ENCODE data around the gene NDUFAB1. TPM values are rescaled to one million over a fixed set of nuclear protein-coding genes. Genes with fewer than 3 reads are reported as not detected.

Gene NDUFAB1
- 86.8 and 90.1 TPM in 2 replicates for total RNA-seq

GRCh38 chr16:23595951-23596720 is at the start of gene NDUFAB1:
Gene NDUFAB1, minus strand, starts transcription at chr16:23596316. Its CDS starts 26 bp downstream, at chr16:23596290.

GRCh38 chr16:23640931-23641765 is 45.0 kb upstream of the NDUFAB1 start, which contains the start of the genes DCTN5 and PALB2:
Gene DCTN5, plus strand, starts transcription at chr16:23641466. Its CDS starts 77 bp downstream, at chr16:23641543.
Gene PALB2, minus strand, starts transcription at chr16:23641310. Its CDS starts 153 bp downstream, at chr16:23641157.

GRCh38 chr16:23556881-23557778 is 39.0 kb downstream of the NDUFAB1 start, which contains the start of the genes EARS2 and UBFD1:
Gene EARS2, minus strand, starts transcription at chr16:23557350. Its CDS starts 7 bp downstream, at chr16:23557343.
Gene UBFD1, plus strand, starts transcription at chr16:23557727. Its CDS starts 16 bp downstream, at chr16:23557743.

Other genes starting within 250 kb of the NDUFAB1 start
- gene COG7, start 143.1 kb downstream of the NDUFAB1 start, total RNA-seq: 11.0 and 17.8 TPM in 2 replicates
- 17.8 and 22.9 TPM in 2 replicates for gene GGA2, start 85.8 kb downstream of the NDUFAB1 start, total RNA-seq
- gene EARS2, start 39.0 kb downstream of the NDUFAB1 start, total RNA-seq: 23.7 and 32.0 TPM in 2 replicates
- gene UBFD1, start 38.6 kb downstream of the NDUFAB1 start, total RNA-seq: 85.2 and 122 TPM in 2 replicates
- 4.7 and 14.6 TPM in 2 replicates for gene PALB2, start 45.0 kb upstream of the NDUFAB1 start, total RNA-seq
- gene DCTN5, start 45.1 kb upstream of the NDUFAB1 start, total RNA-seq: 39.5 and 53.8 TPM in 2 replicates
- 13.5 and 19.9 TPM in 2 replicates for gene PLK1, start 82.6 kb upstream of the NDUFAB1 start, total RNA-seq
- 0.18 TPM in 1 of 2 replicates, not detected in the other for gene ERN2, start 116.9 kb upstream of the NDUFAB1 start, total RNA-seq
- not detected in 2 replicates for gene CHP2, start 158.7 kb upstream of the NDUFAB1 start, total RNA-seq
- not detected in 2 replicates for gene PRKCB, start 239.7 kb upstream of the NDUFAB1 start, total RNA-seq